GM21786 (cell line): ENCODE results near the gene NF2.

Experiments
- ATAC-seq: cut with Tn5 transposase; IDR thresholded peaks from one replicate; pipeline ENCODE4 v1.9.1; 2021; ENCODE audit not compliant: unreplicated experiment

NF2 gene

DNA sequence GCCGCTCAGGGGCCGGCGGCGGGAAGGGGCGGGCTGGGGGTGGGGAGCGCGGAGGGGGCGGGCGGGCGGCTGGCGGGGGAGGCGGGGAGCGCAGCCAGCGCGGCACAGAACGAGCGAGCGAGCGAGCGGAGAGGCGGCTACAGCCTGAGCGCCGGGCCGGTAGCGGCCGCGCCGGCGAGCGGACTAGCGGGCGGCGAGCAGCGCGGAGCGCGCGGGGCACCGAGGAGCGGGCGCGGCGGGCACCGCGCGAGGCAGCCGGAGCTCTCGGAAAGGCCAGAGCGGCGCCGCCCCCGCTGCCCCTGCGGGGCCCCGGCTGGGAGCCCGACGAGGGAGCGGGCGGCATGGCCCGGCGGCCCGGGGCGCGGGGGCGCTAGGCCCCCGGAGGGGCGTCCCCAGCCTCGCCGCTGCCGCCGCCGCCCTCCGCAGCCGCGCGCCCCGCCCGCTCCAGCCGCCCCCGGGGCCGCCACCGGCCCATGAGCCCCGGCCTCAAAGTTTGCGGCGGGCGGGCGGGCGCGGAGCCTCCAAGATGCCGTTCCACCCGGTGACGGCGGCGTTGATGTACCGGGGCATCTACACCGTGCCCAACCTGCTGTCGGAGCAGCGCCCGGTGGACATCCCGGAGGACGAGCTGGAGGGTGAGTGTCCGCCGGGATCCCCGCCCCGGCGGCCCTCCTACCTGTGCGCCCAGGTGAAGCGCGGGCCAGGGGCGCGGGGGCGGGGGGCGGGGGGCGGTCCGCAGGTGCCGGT is 116.6 kb downstream of the NF2 start, which contains the start of gene CABP7:
Gene CABP7 (plus strand): TSS at position 105 of the 747 bp plus-strand sequence. CDS start 422 bp downstream, at position 527.
- ATAC-seq = no peak

DNA sequence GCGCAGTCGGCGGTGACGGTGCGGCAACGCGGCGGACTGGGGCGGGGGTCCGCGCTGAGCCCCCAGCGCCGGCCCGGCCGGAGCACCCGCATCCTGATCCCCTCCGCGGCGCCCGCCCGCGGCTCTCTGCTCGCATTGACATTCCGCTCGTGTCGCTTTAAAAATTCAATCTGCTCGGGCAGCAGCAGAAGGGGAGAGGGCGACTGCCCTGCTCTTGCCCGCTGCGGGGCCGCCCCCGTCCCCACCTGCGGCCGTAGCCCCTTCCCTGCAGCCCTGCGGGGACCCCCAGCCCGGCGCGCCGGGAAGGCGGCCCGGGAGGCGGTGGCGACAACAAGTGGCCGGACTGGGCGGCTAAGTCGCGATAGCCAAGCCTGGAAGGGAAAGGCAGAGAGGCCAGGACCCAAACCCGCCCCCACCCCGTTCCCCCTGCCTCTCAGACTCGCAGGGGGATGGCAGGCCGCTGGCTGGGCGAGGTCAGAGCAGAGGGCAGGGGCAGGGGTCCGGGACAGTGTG is 117.4 kb downstream of the NF2 start:
- no peak for ATAC-seq

DNA sequence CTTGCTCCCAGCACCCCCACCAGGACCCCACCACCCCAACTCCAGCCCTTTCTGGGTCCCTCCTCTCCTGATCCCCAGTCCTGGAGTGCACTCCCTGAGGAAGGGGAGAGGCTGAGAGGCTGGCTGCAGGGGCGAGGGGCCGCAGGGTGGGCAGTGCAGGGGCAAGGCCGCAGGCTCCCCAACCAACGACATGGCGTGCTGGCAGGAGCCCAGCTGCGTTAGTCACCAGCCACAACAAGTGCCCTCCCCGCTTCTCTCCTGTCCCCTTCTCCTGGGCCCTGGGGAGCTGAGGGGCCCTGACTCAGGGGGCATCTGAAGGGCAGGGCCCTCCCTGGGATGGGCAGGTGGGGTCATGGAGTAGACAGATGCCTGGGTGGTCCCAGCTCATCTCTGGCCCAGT is 118.7 kb downstream of the NF2 start:
- no peak for ATAC-seq

DNA sequence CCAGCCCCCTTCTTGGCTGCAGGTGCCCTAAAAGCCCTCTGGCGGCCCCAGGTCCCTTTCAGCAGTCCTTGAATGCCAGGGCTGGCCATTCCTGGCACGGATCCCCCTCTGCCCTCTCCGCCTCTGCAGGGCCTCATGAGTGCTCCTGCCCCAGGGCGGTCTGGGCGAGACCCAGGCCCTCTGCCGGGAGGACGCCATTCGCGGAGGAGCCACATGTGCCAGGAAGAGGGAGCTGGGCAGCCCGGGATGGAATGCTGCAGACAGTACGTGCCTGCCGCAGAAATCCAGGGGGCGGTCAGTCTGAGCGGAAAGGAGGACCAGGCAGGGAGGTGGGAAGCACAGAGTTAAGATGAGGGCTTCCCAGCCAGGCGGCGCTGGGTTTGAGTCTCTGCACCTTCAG is 119.2 kb downstream of the NF2 start:
- no peak for ATAC-seq

DNA sequence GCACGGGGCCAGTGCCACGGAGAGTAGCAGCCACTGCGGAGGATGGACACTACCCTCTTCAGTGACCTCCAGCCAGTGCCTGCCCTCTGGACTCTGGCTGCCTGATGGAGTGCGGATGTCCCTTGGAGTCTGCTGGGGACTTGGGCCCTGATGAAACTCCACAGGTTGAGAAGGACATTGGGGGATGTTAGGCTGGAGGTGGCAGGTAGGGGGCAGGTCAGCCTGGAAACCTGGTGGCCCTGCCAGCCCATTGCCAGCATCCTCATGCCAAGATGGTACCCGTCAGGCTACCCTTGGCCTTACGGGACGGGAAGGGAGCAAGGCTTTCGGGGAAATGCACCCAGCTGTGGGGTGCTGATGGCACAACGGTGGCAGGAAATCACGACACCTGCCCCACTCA is 120.3 kb downstream of the NF2 start:
- ATAC-seq = no peak

DNA sequence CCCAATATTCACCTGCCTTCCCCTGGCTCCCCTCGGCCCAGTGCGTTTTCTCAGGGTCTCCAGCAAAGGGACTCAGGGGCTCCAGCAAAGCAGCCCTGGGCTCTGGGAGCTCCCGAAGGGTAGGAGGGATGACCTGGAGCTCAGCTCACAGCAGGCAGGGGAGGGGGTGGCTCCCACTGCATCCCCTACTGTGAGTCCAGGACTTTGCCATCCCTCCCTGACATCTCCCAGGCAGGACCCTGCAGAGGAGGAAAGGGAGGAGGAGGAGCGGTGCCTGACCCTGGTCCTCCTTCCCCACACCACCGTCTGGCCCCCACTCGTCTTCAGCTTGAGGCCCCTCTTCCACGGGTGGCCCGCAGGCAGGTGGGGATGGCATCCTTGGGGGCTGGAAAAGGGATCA is 121.4 kb downstream of the NF2 start:
- ATAC-seq = no peak

DNA sequence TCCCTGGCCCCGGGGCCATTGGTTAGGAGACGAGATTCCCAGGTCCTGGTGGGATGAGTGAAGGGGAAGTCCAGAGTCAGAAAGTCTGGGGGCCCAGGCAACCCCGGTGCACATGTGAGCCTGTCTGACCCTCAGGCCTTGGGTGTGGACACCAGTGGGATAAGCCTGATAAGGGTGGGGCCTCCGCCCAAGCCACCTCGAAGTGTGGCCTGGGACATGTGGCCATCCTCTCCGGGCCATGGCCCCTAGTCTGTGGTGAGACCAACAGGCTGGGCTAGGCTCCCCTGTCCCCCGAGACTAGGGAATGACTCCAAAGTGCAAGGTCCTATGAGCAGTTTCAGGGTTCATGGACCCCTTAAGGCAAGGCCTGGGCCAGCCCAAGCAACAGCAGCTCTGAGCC is 122.7 kb downstream of the NF2 start:
- no peak for ATAC-seq

DNA sequence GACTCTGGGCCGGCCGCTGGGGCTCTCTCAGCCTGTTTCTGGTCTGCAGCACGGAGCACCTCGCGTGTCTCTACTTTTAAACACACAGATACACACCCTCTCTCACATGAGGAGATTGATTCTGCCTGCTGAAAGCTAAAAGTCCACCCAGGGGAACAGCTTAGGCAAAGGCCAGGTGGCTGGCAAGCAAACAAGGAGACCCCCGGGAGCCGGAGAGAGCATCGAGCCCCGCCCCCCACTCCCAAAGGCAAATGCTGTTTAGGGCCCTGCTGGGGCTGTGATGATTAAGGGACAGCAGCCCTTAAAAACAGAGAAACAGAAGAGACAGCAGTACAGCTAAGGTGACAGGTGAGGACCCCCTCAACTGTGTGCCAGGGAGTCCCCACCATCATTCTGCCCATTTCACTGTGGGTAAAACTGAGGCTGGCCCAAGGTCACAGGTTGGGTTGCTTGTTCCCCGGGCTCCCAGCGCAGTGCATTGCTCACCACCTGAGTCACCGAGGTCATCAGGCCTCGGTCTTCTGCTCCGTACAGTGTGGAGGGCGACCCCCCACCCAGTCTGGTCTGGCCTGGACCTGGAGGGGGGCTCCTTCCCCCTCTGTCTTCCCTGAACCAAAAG is 123.2 kb downstream of the NF2 start:
- no peak for ATAC-seq

DNA sequence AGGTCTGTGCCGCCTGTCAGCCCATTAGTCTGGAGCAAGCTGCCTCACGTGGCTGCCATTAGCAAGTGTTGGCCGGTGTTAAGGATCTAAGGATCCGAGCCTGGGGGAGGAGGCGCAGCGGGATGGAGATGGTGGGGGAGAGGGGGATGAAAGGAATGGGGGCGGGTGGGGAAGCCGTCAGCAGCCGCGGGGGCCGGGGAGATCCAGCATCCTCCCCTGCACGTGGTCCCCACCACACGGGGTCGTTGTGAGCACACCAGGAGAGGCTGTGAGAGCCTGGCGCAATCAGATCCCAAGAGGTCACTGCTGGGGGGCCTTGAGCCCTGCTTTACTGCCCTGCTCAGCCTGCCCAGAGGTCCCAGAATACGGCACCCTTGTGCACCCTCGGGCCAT is 123.7 kb downstream of the NF2 start:
- ATAC-seq = no peak

DNA sequence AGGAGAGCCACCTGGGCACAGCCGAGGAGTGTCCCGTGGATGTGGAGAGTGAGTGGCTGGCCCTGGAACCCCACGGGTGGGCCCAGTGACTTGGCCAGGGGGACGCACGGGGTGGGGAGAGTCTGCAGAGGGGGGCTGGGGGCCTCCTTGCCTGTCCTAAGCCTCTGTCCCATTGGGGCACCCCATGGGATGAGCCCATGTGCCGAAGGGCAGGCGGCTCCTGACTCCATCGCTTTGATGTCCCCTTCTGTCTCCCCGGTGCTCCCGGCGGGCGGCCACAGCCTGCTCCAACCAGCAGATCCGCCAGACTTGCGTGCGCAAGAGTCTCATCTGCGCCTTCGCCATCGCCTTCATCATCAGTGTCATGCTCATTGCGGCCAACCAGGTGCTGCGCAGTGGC is 125.7 kb downstream of the NF2 start:
- no peak for ATAC-seq

DNA sequence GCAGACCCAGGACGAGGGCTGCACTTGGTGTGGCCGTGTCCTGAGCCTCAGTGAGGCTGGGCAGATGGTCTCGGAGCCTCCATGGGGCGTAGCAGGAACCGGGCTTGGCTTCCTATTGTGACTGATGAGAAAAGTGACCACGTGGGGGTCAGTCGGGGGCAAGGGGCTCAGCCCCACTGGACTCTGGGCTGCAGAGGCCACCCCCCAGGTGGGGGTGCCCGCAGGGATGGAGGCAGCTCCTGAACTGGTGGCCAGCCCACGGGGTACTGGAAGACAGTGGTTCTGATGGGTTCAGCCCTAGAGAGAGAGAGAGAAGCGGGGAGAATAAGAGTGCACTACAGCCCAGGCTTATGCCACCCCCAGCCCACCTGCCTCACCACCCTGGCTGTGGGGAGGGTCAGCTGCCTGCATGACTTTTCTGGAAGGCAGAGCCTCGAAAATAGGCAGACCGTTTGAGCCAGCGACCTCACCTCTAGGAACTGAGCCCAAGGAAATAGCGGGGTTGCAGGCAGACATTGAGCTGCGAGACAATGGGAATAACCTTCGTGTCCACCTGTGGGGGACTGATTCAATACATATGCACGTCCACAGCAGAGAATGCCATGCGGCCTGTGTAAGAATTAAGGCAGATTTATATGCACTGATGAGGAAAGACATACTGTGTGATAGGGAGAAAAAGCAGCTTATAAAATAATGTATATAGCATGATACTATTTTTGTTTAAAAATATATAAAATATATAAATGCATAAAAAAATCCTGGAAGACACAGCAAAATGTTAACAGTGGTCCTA is 127.8 kb downstream of the NF2 start:
- ATAC-seq = no peak

DNA sequence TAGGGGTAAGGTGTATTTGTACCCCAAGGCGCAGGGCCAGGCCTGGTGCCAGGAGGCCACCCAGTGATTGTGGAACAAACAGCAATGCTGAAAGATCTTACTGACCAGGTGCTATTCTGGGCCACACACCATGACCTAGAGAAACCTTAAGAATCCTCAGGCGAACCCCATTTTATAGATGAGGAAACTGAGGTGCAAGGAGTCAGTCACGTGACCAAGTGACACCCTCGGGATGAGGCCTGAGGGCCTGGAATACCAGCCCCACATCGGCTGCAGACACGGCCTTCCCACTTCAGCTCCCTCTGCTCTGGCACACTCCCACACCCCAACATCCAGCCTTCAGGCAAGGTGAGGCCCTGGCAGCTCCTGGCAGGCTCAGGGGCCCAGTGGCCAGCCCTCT is 129.4 kb downstream of the NF2 start:
- no peak for ATAC-seq

DNA sequence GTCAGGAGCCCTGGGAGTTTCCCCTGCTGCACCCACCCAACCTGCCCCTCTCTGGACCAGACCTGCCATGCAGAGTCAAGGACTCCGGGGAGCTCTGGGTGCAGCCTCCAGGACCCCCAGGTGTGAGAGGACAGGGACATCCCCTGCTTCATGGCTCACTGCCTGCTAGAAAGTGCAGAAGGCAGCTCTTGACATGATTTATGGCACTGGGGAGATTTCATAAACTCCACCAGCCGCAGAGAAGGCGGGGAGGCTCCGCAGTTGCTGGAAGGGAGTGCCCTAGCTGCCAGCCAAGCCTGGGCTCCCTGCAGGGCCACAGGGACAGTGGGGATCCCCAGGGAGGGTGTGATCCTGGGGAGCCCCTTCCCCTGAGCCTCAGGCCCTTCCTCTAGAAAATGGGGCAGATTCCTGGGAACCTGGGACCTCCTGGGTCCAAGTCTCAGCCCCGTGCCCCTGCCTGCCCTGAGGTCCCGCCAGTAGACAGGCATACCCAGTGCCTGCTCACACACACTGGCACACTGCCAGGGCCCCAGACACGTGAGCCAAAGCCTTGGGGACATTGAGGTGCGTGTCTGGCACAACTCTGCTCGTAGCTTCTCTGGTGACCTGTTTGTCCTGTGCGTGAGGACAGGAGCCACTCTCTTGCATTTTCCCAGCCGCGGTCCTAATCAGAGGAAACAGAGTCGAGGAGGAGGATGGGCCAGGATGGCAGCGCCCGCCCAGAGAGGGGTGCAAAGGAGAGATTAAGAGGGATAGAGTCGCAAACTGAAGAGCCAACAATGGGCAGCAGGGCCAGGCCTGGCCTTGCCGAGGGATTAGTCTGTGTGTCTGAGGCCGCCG is 130.1 kb downstream of the NF2 start:
- no peak for ATAC-seq

DNA sequence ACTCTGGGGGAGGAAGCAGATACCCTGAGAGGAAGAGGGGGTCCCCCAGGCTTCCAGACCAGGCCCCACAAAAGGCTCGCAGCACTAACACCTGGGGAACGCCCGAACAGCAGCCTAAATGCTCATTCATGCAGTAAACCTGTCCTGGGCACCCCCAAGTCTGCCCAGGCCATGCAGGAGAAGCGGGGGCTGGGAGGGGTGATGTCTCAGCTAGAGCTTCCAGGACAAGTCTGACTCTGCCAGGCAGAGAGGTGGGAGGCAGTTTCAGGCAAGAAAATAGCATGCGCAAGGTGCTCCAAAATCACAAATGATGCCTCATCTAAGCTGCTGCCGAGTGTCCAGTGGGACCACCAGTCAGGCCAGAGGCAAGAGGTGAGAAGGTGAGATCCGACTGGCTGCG is 131.0 kb downstream of the NF2 start:
- ATAC-seq = no peak

DNA sequence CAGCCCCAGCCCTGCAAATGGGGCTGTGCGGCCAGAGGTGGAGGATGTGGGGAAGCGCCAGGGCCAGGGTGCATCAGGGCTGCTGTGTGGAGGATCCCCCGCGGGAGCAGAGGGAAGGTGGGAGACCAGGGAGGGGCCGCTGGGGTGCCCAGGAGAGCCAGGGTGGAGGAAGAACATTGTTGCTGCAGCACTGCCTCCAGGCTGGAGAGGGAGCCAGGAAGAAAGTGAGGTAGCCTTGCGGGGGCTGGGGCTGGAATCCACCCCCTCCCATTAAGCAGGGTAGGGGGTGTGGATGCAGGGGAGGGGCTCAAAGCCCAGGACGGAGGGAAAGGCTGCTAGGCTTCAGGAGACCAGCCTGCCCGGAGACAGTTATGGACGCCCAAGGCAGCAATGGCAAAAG is 131.4 kb downstream of the NF2 start:
- ATAC-seq = no peak

DNA sequence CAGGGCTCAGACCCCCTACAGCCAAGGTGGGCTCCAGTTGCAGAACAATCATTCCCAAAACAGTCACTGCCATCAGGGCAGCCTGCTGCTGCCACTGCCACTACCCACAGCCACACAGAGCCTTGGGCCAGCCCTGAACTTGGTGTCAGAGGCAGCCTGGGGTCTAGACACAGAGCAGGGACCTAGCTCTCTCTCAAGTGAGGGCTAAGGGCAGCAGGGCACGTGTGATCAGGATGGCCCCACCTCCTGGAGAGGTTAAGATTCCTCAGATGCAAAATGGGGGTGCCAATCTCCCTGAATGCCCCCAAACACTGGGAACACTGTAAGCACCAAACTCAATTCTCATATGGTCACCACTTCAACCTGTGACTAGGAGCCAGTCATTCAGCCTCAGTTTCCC is 132.0 kb downstream of the NF2 start:
- ATAC-seq = no peak

DNA sequence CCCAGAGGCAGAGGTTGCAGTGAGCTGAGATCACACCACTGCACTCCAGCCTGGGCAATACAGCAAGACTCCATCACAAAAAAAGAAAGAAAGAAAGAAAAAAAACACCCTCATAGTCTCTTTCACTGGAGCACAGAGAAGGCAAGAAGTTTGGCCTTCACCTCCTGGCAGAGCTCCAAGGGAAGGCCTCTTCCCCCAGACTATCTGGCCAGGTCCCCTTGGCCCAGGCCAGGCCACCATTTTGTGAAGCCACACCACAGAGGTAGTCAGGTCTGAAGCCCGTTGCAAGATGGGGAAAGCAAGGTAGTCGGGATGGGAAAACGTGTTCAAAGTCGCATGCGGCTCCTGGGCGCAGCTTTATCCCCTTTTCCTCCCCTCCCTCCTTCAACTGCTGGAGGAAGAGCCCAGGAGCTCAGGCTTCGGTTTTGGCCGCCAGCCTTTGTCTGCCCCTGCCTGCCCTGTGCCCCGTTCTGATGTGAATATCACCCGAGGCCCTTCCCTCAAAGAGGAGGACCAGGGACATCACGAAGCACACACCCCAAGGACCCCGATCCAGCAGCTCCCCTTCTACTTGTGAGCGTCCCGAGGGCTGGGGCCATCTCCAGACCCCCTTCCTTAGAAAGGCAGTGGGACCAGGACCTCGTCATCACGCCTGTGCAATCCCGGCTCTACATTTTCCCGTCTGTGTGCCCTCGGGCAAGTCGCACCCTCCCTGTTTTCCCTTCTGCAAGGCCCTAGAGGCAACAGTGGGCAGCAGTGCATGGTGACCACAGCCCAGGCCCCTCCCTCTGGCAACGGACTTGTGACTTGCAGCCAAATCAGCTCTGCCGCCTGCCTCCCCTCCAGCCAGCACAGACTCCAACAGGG is 134.1 kb downstream of the NF2 start:
- ATAC-seq = no peak

DNA sequence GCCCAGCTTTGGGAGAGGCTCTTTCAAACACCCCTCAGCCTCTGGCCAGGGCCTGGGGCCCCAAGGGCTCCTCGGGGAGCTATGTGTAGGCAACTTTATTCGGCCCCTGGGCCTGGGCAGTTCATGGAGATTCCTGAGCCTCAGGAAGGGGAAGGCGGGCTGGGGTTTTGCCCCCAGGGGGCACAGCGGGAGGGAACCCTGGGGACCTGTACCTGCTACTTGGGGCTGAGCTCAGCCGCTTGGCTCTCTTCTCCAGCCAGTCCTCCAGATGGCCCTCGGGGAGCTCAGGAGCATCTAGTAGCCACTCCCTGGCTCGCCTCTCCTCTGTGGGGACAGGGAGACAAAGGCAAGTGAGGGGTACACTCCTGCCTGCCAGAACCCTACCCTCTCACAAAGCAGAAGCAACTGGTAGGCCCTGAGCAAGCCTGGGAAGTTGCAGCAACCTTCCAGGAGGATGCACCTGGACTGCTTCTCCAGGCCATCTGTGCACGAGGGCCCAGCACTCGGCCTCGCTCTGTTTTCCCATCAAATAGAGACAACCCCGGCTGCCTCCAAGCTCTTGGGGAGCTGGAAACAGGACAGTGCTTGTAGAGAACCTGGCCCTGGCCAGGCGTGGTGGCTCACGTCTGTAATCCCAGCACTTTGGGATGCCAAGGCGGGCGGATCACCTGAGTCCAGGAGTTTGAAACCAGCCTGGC is 134.8 kb downstream of the NF2 start:
- ATAC-seq = no peak

DNA sequence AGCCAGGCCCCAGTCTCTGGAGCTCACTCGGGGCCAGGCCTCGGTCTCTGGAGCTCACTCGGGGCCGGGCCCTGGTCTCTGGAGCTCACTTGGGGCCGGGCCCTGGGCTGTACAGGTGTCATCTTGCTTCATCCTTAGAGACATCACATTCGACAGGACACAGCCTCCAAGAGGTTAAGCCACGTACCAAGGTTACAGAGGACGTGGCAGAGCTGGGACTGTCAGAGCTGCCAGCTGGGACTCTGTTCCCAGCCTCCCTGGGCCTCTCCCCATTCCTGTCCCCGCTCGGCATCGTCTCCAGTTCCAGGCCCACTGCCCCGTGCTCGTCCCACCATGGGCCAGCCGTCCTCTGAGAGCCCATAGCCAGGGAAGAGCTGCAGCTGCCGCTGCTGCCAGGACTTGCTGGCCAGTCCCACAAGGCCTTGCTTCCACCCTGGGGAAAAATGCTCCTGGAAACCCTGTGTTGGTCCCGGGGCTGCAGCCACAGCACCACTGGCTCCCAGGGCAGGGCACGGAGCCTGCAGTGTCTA is 136.0 kb downstream of the NF2 start:
- ATAC-seq = no peak
